Smooth muscle cell (in vitro differentiated cells): ENCODE measurements around the gene XCL2. TPM values are rescaled to one million over a fixed set of nuclear protein-coding genes. Genes with fewer than 3 reads are reported as not detected.

Source experiments
- DNase-seq: peaks from one replicate; lab custom pipeline; 2025; ENCODE audit not compliant: unreplicated experiment; lab: John Stamatoyannopoulos, UW
- H2AFZ ChIP-seq: fragments of 200-600 bp; sonication (generic); 2 replicates; pipeline ENCODE4 v1.6.0; 2016; ENCODE audit warnings: antibody characterized with exemption, low read depth, mild to moderate bottlenecking
- H3F3A ChIP-seq: fragments of 200-600 bp; sonication (generic); 2 replicates; pipeline ENCODE4 v1.6.0; 2017; ENCODE audit warnings: antibody characterized with exemption, low read depth
- H3K27ac ChIP-seq: fragments of 200-600 bp; sonication (generic); 2 replicates; pipeline ENCODE4 v1.5.1; 2016; ENCODE audit warnings: low read depth, mild to moderate bottlenecking
- H3K27me3 ChIP-seq: fragments of 200-600 bp; sonication (generic); 2 replicates; pipeline ENCODE4 v1.6.1; 2016; ENCODE audit warnings: low read depth, mild to moderate bottlenecking
- H3K36me3 ChIP-seq: fragments of 200-600 bp; sonication (generic); 2 replicates; pipeline ENCODE4 v1.5.1; 2016; ENCODE audit warnings: low read depth
- H3K4me1 ChIP-seq: fragments of 200-600 bp; sonication (generic); 2 replicates; pipeline ENCODE4 v1.5.1; 2016; ENCODE audit warnings: low read depth
- H3K4me2 ChIP-seq: fragments of 200-600 bp; sonication (generic); 2 replicates; pipeline ENCODE4 v1.6.0; 2016; ENCODE audit warnings: mild to moderate bottlenecking
- H3K4me3 ChIP-seq: fragments of 200-600 bp; sonication (generic); 2 replicates; pipeline ENCODE4 v1.5.1; 2016; ENCODE audit warnings: mild to moderate bottlenecking
- H3K79me2 ChIP-seq: fragments of 200-600 bp; sonication (generic); 2 replicates; pipeline ENCODE4 v1.6.0; 2016; ENCODE audit warnings: low read depth, mild to moderate bottlenecking
- H3K9ac ChIP-seq: fragments of 200-600 bp; sonication (generic); 2 replicates; pipeline ENCODE4 v1.6.0; 2016; ENCODE audit warnings: low read depth
- H3K9me3 ChIP-seq: fragments of 200-600 bp; sonication (generic); replicated peaks from 2 replicates; pipeline ENCODE4 v1.5.1; 2016; ENCODE audit warnings: low read depth
- H4K20me1 ChIP-seq: fragments of 200-600 bp; sonication (generic); 2 replicates; pipeline ENCODE4 v1.6.0; 2016; ENCODE audit warnings: low read depth
- WGBS: methylation state at CpG from one replicate; pipeline ENCODE4 v1.1.7; 2016; ENCODE audit warnings: low lambda C conversion rate; 5-methylcytosine and 5-hydroxymethylcytosine counted together
- polyA plus RNA-seq: library from polyadenylated mRNA; unstranded; fragments of >200 nt; fragmentation: Nextera tagmentation; extraction: Ambion mirVana; gene quantifications from 2 replicates; pipeline ENCODE4 v1.2.1, GENCODE V29; 2016
- total RNA-seq: library from RNA; depleted of rRNA; stranded (reverse); fragments of >200 nt; gene quantifications from 2 replicates; pipeline ENCODE4 v1.2.3, GENCODE V29; 2014
- TF ChIP-seq, protein P1 (sequence below): fragments of 200-600 bp; sonication (generic); IDR thresholded peaks from 2 replicates; pipeline ENCODE4 v1.5.1; 2017; ENCODE audit warnings: borderline replicate concordance, mild to moderate bottlenecking, antibody characterized with exemption; ENCODE audit not compliant: insufficient read depth, poor library complexity, severe bottlenecking

The XCL2 gene
- total and polyA plus RNA-seq, 2 experiments from 2014 or later = not detected

GRCh38 chr1:168498159-168498631, 45.6 kb downstream of the XCL2 start:
- H3K27me3 ChIP-seq = no peaks in the 10 kb centered on the region
- H3K4me1 ChIP-seq = peaks cover 13% of the 10 kb centered on the region
- H3K9ac ChIP-seq = peak overlapping the region; percentile 23
- H3K4me2 ChIP-seq = peak overlapping the region; percentile 72
- no peaks in the 10 kb centered on the region for H3K36me3 ChIP-seq
- no peaks in the 10 kb centered on the region for H3K9me3 ChIP-seq
- no peak overlapping the region for H3K4me3 ChIP-seq
- H3F3A ChIP-seq = peaks cover 16% of the 10 kb centered on the region
- WGBS = 0% methylated on average over 2 of the region's 2 CpGs
- no peaks in the 10 kb centered on the region for H4K20me1 ChIP-seq
- TF ChIP-seq, protein P1, sequence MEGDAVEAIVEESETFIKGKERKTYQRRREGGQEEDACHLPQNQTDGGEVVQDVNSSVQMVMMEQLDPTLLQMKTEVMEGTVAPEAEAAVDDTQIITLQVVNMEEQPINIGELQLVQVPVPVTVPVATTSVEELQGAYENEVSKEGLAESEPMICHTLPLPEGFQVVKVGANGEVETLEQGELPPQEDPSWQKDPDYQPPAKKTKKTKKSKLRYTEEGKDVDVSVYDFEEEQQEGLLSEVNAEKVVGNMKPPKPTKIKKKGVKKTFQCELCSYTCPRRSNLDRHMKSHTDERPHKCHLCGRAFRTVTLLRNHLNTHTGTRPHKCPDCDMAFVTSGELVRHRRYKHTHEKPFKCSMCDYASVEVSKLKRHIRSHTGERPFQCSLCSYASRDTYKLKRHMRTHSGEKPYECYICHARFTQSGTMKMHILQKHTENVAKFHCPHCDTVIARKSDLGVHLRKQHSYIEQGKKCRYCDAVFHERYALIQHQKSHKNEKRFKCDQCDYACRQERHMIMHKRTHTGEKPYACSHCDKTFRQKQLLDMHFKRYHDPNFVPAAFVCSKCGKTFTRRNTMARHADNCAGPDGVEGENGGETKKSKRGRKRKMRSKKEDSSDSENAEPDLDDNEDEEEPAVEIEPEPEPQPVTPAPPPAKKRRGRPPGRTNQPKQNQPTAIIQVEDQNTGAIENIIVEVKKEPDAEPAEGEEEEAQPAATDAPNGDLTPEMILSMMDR = no peak
- H2AFZ ChIP-seq = no peak overlapping the region
- H3K27ac ChIP-seq = peak overlapping the region; percentile 72
- DNase-seq = no peak
- H3K79me2 ChIP-seq = no peaks in the 10 kb centered on the region

GRCh38 chr1:168497376-168497950, 46.3 kb downstream of the XCL2 start:
- 61% methylated on average over 3 of the region's 3 CpGs for WGBS
- H3K27ac ChIP-seq = peak overlapping the region; percentile 72

GRCh38 chr1:168491527-168492164, 52.2 kb downstream of the XCL2 start:
- no peak overlapping the region for H3K4me2 ChIP-seq

More at GRCh38 chr1:168497376-168497950, 46.3 kb downstream of the XCL2 start:
- H3F3A ChIP-seq = peaks cover 16% of the 10 kb centered on the region
- H3K27me3 ChIP-seq = no peaks in the 10 kb centered on the region
- no peak overlapping the region for H2AFZ ChIP-seq
- H3K4me1 ChIP-seq = peaks cover 13% of the 10 kb centered on the region
- H4K20me1 ChIP-seq = no peaks in the 10 kb centered on the region
- TF ChIP-seq, protein P1 = no peak
- no peak for DNase-seq
- no peak overlapping the region for H3K4me3 ChIP-seq
- no peaks in the 10 kb centered on the region for H3K36me3 ChIP-seq
- no peaks in the 10 kb centered on the region for H3K9me3 ChIP-seq
- H3K79me2 ChIP-seq = no peaks in the 10 kb centered on the region
- peak overlapping the region; percentile 72 for H3K4me2 ChIP-seq
- H3K9ac ChIP-seq = peak overlapping the region; percentile 23

More at GRCh38 chr1:168491527-168492164, 52.2 kb downstream of the XCL2 start:
- Histone ChIP-seq H3K27ac (no peak overlapping the region), H3K36me3 (no peaks in the 10 kb centered on the region), H3K27me3 (no peaks in the 10 kb centered on the region), H3K4me3 (no peak overlapping the region), H3K9me3 (no peaks in the 10 kb centered on the region), H3F3A (no peaks in the 10 kb centered on the region), H4K20me1 (no peaks in the 10 kb centered on the region), H3K79me2 (no peaks in the 10 kb centered on the region), H3K9ac (no peak overlapping the region), H2AFZ (no peak overlapping the region), H3K4me1 (no peaks in the 10 kb centered on the region)
- TF ChIP-seq, protein P1 = no peak
- WGBS = 35% methylated on average over 1 of the region's 1 CpG
- DNase-seq = no peak

Other genes with a start within 250 kb of the XCL2 start
- not detected in 2 replicates for gene XCL1, start 32.6 kb upstream of the XCL2 start, total RNA-seq
- 0.45 and 0.67 TPM in 2 replicates for gene XCL1, start 32.6 kb upstream of the XCL2 start, polyA plus RNA-seq
- 3.1 and 7.7 TPM in 2 replicates for gene DPT, start 185.2 kb upstream of the XCL2 start, total RNA-seq
- gene DPT, start 185.2 kb upstream of the XCL2 start, polyA plus RNA-seq = 13.1 and 13.4 TPM in 2 replicates